Measurements from ENCODE around the gene MUC21.

MUC21 gene

GRCh38 chr6:31004794-31005193 is 21.3 kb downstream of the MUC21 start:
- H3K9me2 ChIP-seq (ENCODE audit: low read depth, low read length) = no peaks in the 10 kb centered on the region
- H3K36me3 ChIP-seq (ENCODE audit: insufficient read depth, low read length) = no peaks in the 10 kb centered on the region
- TF ChIP-seq CTCF (IDR thresholded peaks at IDR 0.05; ENCODE audit: low read length) = no peak
- TF ChIP-seq EZH2 (IDR thresholded peaks at IDR 0.05; ENCODE audit: borderline replicate concordance, low read length) = no peak
- no peak overlapping the region for H2AFZ ChIP-seq (ENCODE audit: low read length)
- no peaks in the 10 kb centered on the region for H3K27me3 ChIP-seq (ENCODE audit: insufficient read depth, low read length)
- H3K27ac ChIP-seq (ENCODE audit: low read depth, low read length, poor library complexity, severe bottlenecking) = no peak overlapping the region
- no peak overlapping the region for H3K4me2 ChIP-seq (ENCODE audit: low read length)
- H3K9me3 ChIP-seq (ENCODE audit: low read length) = no peaks in the 10 kb centered on the region
- no peak overlapping the region for H3K4me3 ChIP-seq (ENCODE audit: low read depth, low read length, poor library complexity, severe bottlenecking)
- no peaks in the 10 kb centered on the region for H3K79me2 ChIP-seq (ENCODE audit: insufficient read depth, low read length)
- no peaks in the 10 kb centered on the region for H3K4me1 ChIP-seq (ENCODE audit: insufficient read depth, low read length, severe bottlenecking)
- no peak overlapping the region for H3K9ac ChIP-seq (ENCODE audit: low read length)
- no peaks in the 10 kb centered on the region for H3F3A ChIP-seq (ENCODE audit: insufficient read depth, low read length)
- no peaks in the 10 kb centered on the region for H4K20me1 ChIP-seq (ENCODE audit: insufficient read depth, low read length)

GRCh38 chr6:31005249-31006020 is 21.9 kb downstream of the MUC21 start:
- Histone ChIP-seq H3K4me1 (ENCODE audit: insufficient read depth, low read length, severe bottlenecking) (no peaks in the 10 kb centered on the region), H2AFZ (ENCODE audit: low read length) (no peak overlapping the region), H3K79me2 (ENCODE audit: insufficient read depth, low read length) (no peaks in the 10 kb centered on the region), H3K9ac (ENCODE audit: low read length) (no peak overlapping the region), H3K9me3 (ENCODE audit: low read length) (no peaks in the 10 kb centered on the region), H4K20me1 (ENCODE audit: insufficient read depth, low read length) (no peaks in the 10 kb centered on the region), H3K27ac (ENCODE audit: low read depth, low read length, poor library complexity, severe bottlenecking) (no peak overlapping the region), H3K27me3 (ENCODE audit: insufficient read depth, low read length) (no peaks in the 10 kb centered on the region), H3K4me3 (ENCODE audit: low read depth, low read length, poor library complexity, severe bottlenecking) (no peak overlapping the region), H3F3A (ENCODE audit: insufficient read depth, low read length) (no peaks in the 10 kb centered on the region), H3K4me2 (ENCODE audit: low read length) (no peak overlapping the region), H3K36me3 (ENCODE audit: insufficient read depth, low read length) (no peaks in the 10 kb centered on the region), H3K9me2 (ENCODE audit: low read depth, low read length) (no peaks in the 10 kb centered on the region)
- TF ChIP-seq EZH2 (IDR thresholded peaks at IDR 0.05; ENCODE audit: borderline replicate concordance, low read length) = no peak
- no peak for TF ChIP-seq CTCF (IDR thresholded peaks at IDR 0.05; ENCODE audit: low read length)

GRCh38 chr6:31007694-31008093 is 24.2 kb downstream of the MUC21 start:
- Histone ChIP-seq H3K9me3 (ENCODE audit: low read length) (no peaks in the 10 kb centered on the region), H3K9me2 (ENCODE audit: low read depth, low read length) (no peaks in the 10 kb centered on the region), H3K4me1 (ENCODE audit: insufficient read depth, low read length, severe bottlenecking) (no peaks in the 10 kb centered on the region), H2AFZ (ENCODE audit: low read length) (no peak overlapping the region), H3K36me3 (ENCODE audit: insufficient read depth, low read length) (no peaks in the 10 kb centered on the region), H3K79me2 (ENCODE audit: insufficient read depth, low read length) (no peaks in the 10 kb centered on the region), H3K27me3 (ENCODE audit: insufficient read depth, low read length) (0 out of 2 replicates have a peak, but pooled peaks cover 4% of the 10 kb centered on the region), H3K9ac (ENCODE audit: low read length) (no peak overlapping the region), H4K20me1 (ENCODE audit: insufficient read depth, low read length) (no peaks in the 10 kb centered on the region), H3K4me2 (ENCODE audit: low read length) (no peak overlapping the region), H3F3A (ENCODE audit: insufficient read depth, low read length) (no peaks in the 10 kb centered on the region), H3K4me3 (ENCODE audit: low read depth, low read length, poor library complexity, severe bottlenecking) (no peak overlapping the region), H3K27ac (ENCODE audit: low read depth, low read length, poor library complexity, severe bottlenecking) (no peak overlapping the region)
- TF ChIP-seq CTCF (IDR thresholded peaks at IDR 0.05; ENCODE audit: low read length) (no peak), EZH2 (IDR thresholded peaks at IDR 0.05; ENCODE audit: borderline replicate concordance, low read length) (no peak)

Data from OCI-LY1 (cell line).